ENCODE data around the gene REPS2.

REPS2 gene

DNA sequence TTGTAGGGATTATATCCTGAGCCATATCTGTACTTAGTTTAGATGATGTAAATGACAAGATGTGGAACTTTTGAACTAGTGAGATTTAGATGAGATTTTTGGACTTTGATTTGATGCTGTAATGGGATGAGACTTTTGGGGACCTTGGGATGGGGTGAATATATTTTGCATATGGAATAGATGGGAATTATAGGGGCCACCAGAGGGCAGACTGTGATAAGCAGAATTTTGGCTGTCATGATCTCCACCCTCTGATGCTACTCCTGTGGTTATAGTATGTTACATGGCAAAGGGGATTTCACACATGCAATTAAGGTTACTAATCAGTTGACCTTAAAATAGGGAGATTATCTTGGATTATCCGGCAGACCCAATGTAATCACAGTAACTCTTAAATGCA lies 214.5 kb downstream of the REPS2 start:
- Mint-ChIP-seq H3K27me3 (no peaks in the 10 kb centered on the region), H3K9me3 (no peaks in the 10 kb centered on the region)

DNA sequence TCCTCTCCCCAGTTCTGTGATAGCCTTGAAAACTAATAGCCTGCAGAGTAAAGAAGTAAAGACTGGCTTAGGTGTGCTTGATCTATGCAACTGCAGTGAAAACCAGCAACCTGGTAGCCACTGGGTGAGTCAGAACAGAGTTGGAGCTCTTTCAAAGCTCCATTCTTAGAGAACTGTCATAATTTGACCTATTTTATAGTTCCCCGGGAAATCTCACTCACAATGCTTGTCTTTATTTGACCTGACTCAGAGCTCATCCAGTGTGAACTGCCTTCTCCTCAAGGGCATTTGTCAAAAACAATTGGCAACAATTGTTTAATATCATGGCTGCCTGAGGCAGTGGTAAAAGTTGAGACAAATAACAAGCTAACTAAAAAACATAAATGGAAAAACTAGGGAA lies 215.5 kb downstream of the REPS2 start:
- H3K36me3 Mint-ChIP-seq, result no peaks in the 10 kb centered on the region
- no peaks in the 10 kb centered on the region for H3K9me3 Mint-ChIP-seq
- H3K4me3 Mint-ChIP-seq, result no peak overlapping the region
- no peak overlapping the region for H3K27ac Mint-ChIP-seq
- H3K27me3 Mint-ChIP-seq, result no peaks in the 10 kb centered on the region
- H3K4me1 Mint-ChIP-seq, result no peaks in the 10 kb centered on the region

More for the DNA sequence above, 214.5 kb downstream of the REPS2 start:
- Mint-ChIP-seq H3K27ac (no peak overlapping the region), H3K36me3 (no peaks in the 10 kb centered on the region), H3K4me1 (no peaks in the 10 kb centered on the region), H3K4me3 (no peak overlapping the region)

DNA sequence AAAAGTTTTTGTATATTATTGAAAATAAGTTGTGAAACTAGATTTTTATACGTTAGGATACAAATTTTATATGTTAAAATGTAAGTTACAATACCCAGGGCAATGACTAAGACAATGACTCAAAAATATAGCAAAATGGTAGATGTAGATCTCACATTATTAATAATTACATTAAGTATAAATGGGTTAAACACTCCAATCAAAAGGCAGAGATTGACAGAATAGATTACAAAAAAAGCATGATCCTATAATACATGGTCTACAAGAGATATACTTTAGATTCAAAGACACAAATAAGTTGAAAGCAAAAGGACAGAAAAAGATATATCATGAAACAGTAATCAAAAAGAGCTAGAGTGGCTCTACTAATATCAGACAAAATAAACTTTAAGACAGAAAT lies 217.6 kb downstream of the REPS2 start:
- H3K9me3 Mint-ChIP-seq, result no peaks in the 10 kb centered on the region
- H3K4me3 Mint-ChIP-seq, result no peak overlapping the region
- no peaks in the 10 kb centered on the region for H3K36me3 Mint-ChIP-seq
- no peaks in the 10 kb centered on the region for H3K4me1 Mint-ChIP-seq
- no peak overlapping the region for H3K27ac Mint-ChIP-seq
- no peaks in the 10 kb centered on the region for H3K27me3 Mint-ChIP-seq

DNA sequence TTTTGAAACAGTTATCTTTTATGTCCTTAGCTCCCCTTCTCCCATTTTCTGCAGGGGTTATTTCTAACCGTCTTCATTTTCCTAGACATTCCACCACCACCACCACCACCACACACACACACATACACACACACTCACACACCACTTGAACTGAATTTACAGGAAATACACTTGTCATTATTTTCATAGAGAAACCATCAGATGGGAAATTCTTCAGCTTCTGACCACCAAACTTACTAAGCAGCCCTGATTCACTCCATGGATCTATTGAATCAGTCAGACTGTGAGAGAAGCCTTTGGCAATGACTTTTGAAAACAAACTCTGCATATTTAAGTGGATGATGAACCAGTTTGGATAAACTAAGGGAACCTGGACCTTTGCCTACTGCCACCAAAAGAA lies 218.5 kb downstream of the REPS2 start:
- H3K27me3 Mint-ChIP-seq, result no peaks in the 10 kb centered on the region
- no peak overlapping the region for H3K4me3 Mint-ChIP-seq
- H3K27ac Mint-ChIP-seq, result no peak overlapping the region
- H3K9me3 Mint-ChIP-seq, result no peaks in the 10 kb centered on the region
- H3K36me3 Mint-ChIP-seq, result no peaks in the 10 kb centered on the region
- H3K4me1 Mint-ChIP-seq, result no peaks in the 10 kb centered on the region

DNA sequence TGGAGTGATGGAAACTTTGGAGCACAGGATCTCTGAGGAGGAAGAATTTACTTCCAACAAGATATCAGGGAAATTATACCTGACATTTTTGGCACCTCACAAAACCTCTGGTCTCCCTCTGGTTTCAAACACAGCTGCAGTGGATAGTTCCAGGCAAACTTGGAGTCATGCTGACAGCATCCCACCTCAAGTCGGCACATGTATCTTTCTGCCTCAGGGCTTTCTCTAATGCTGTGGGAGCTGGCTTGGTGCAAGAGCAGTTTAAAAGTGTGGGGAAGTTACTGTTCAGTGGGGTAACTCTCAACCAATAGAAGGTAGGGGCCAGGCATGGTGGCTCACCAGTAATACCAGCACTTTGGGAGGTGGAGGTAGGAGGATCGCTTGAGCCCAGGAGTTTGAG lies 221.5 kb downstream of the REPS2 start:
- no peaks in the 10 kb centered on the region for H3K4me1 Mint-ChIP-seq
- H3K27ac Mint-ChIP-seq, result no peak overlapping the region
- no peaks in the 10 kb centered on the region for H3K36me3 Mint-ChIP-seq
- no peaks in the 10 kb centered on the region for H3K27me3 Mint-ChIP-seq
- H3K9me3 Mint-ChIP-seq, result no peaks in the 10 kb centered on the region
- H3K4me3 Mint-ChIP-seq, result no peak overlapping the region

DNA sequence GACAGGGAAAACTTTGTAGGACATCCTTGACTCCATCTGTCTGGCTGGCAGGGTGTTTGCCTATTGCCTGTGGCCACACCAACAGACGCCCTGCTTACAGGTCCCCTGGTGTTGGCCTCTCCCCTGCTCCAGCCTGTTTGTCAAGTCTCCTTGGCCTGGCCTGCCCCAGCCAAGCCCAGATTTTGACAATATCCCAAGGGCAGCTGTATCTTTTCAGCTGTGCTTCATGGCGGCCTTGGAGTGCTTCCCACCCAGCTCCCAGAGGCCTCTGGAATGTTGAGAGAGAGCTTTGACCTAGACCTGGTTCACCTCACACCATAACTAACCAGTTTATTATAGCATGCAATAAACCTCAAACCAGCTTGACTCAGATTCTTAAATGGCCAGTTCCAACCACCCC lies 224.5 kb downstream of the REPS2 start:
- Mint-ChIP-seq H3K36me3 (no peaks in the 10 kb centered on the region), H3K9me3 (no peaks in the 10 kb centered on the region), H3K4me1 (no peaks in the 10 kb centered on the region), H3K27ac (no peak overlapping the region), H3K27me3 (no peaks in the 10 kb centered on the region), H3K4me3 (no peak overlapping the region)

DNA sequence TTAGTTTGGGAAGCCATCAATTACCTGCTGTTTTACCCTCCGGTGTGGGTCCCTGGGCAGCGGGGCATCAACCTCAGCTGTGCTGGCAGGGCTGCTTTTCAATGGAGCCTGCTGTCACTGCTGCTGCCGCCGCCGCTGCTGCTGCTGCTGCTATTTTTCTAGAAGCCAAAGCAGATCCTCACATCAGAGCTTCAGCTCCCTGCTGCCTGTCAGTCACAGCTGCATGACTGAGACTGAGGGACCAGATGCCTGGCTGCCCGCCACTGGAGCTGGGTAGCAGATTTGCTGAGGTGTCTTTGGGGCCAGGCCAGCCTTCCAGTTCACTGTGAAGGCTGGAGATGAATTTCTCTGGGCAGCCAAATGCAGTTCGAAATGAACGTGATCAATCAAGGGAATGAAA lies 228.2 kb downstream of the REPS2 start:
- H3K9me3 Mint-ChIP-seq, result no peaks in the 10 kb centered on the region
- no peak overlapping the region for H3K27ac Mint-ChIP-seq
- H3K36me3 Mint-ChIP-seq, result no peaks in the 10 kb centered on the region
- H3K27me3 Mint-ChIP-seq, result no peaks in the 10 kb centered on the region
- no peaks in the 10 kb centered on the region for H3K4me1 Mint-ChIP-seq
- no peak overlapping the region for H3K4me3 Mint-ChIP-seq

DNA sequence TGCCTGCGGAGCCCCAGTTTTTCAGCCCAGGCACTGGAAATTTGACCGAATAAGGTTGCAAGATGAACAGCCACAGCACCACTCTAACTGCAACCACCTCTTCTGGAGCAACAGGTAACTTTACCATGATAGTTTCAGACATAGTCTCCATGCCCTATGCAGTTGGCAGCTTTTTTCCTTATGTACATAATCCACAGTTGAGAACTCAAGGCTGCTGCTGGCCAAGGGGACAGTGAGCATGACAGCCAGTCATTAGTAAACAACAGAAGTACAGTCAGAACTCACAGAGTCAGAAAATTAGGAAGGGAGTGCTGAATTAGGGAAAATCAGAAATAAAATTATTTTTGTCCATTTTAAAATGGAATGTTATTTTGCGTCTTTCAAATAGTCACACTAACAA lies 235.9 kb downstream of the REPS2 start:
- Mint-ChIP-seq H3K27ac (no peak overlapping the region), H3K27me3 (no peaks in the 10 kb centered on the region), H3K4me1 (no peaks in the 10 kb centered on the region), H3K36me3 (no peaks in the 10 kb centered on the region), H3K9me3 (no peaks in the 10 kb centered on the region), H3K4me3 (no peak overlapping the region)

DNA sequence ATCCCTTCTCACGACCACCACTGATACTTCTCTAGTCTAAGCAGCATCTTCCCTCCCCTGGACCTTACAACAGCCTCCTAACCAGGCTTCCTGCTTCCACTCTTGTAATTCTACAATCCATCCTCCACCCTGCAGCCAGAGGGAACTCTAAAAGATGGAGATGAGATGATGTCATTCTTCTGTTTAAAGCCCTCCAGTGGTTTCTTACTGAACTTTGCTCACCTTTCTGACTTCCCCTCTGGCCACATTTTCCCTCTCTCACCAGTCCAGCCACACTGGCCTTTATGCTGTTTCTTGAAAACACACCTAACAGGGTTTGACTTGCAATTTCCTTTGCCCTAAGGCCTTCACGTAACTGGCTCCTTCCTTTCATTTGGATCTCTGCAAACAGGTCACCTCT lies 237.1 kb downstream of the REPS2 start:
- H3K9me3 Mint-ChIP-seq, result no peaks in the 10 kb centered on the region
- no peaks in the 10 kb centered on the region for H3K4me1 Mint-ChIP-seq
- no peak overlapping the region for H3K27ac Mint-ChIP-seq
- no peak overlapping the region for H3K4me3 Mint-ChIP-seq
- H3K36me3 Mint-ChIP-seq, result no peaks in the 10 kb centered on the region
- no peaks in the 10 kb centered on the region for H3K27me3 Mint-ChIP-seq

DNA sequence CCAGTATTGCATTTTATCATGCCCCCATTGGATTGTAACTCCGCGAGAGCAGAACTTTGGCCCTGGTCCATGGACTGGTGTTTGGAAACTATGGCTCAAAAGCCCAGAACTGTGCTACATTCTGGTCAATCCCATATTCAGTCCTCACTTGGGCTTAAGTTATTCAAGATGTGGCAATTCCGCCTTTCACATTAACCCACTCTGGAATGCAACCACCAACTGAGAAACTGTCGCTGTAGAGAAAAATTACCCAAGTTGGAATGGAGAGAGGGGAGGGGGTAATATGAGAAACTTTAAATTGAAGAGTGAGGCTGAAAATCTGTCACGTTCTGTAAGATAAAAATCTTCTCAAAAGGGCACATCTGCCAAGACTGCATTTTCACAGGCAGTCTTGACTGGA lies 239.0 kb downstream of the REPS2 start:
- Mint-ChIP-seq H3K36me3 (no peaks in the 10 kb centered on the region), H3K9me3 (no peaks in the 10 kb centered on the region), H3K27ac (no peak overlapping the region), H3K27me3 (no peaks in the 10 kb centered on the region), H3K4me1 (no peaks in the 10 kb centered on the region), H3K4me3 (no peak overlapping the region)

DNA sequence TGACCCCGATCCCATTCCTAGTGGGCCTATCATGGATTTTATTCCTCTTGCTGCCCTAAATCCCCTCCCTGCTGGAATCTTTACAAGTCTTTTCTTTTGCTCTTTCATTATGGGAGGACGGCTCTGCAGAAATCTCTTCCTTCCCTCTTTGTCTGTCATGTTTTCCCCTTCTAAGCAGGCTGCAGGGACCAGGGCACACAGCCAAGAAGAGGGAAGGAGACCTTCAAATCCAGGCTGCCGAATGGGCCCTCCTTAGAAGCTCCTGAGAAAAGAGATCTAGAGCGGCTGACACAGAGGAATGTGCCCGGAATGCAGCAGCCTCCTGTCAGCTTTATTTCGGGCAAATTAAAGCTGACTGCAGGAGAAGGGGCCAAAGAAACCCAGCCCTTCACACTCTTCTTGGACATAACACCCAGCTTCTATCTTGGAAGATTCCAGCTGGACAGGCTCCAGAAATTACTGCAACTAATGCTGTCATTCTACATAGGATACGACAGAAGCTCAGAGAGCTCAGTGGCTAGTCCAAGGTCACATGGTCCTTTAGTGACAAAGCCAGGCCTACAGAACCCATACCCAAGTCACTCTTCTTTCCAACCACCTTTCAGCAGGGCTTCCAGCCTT lies 240.8 kb downstream of the REPS2 start:
- Mint-ChIP-seq H3K27me3 (no peaks in the 10 kb centered on the region), H3K36me3 (no peaks in the 10 kb centered on the region), H3K4me3 (no peak overlapping the region), H3K9me3 (no peaks in the 10 kb centered on the region), H3K4me1 (no peaks in the 10 kb centered on the region), H3K27ac (no peak overlapping the region)

DNA sequence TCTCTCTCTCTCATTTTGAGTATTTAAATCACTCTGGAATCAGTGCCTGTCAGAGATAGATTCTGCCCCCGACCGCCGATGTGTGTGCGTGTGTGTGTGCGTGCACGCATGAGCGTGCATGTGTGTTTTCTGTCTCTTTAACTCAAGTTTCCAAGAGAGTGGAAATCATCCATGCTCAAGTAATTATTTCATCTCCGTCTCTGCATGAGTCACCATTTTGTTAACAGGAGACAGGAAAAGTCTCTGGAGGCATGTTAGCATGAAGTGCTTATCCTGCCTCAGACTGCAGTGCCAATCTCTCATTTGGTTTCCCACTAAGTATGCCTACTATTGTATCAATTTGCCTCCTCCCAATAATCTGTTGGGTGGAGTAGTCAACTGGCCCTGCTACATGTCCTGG lies 245.6 kb downstream of the REPS2 start:
- H3K27ac Mint-ChIP-seq, result no peak overlapping the region
- no peaks in the 10 kb centered on the region for H3K27me3 Mint-ChIP-seq
- H3K4me3 Mint-ChIP-seq, result no peak overlapping the region
- H3K36me3 Mint-ChIP-seq, result no peaks in the 10 kb centered on the region
- H3K4me1 Mint-ChIP-seq, result no peaks in the 10 kb centered on the region
- H3K9me3 Mint-ChIP-seq, result no peaks in the 10 kb centered on the region
